SJSA1 (cell line): ENCODE data around the gene RBCK1. TPM values are rescaled to one million over a fixed set of nuclear protein-coding genes. Genes with fewer than 3 reads are reported as not detected.
A peak's percentile ranks its signal among the peaks of the same experiment; 100 is the strongest.

ENCODE experiments used
- DNase-seq, 2 experiments: peaks; one replicate each; pipeline ENCODE4 v3.0.0-alpha.2; 2015 to 2020; ENCODE audit warnings: low spot score in 2 of 2, low read depth in 1 of 2
- H3K27ac ChIP-seq: fragments of 250-450 bp; sonication (Bioruptor Pico); 2 replicates; pipeline ENCODE4 v1.5.1; 2020; ENCODE audit warnings: mild to moderate bottlenecking, moderate library complexity
- H3K27me3 ChIP-seq: fragments of 250-450 bp; sonication (Bioruptor Pico); replicated peaks from 2 replicates; pipeline ENCODE4 v1.5.1; 2020; ENCODE audit warnings: mild to moderate bottlenecking, moderate library complexity
- H3K36me3 ChIP-seq: fragments of 250-450 bp; sonication (Bioruptor Pico); 2 replicates; pipeline ENCODE4 v1.5.1; 2020; ENCODE audit warnings: mild to moderate bottlenecking
- H3K4me1 ChIP-seq: fragments of 250-450 bp; sonication (Bioruptor Pico); replicated peaks from 2 replicates; pipeline ENCODE4 v1.6.1; 2021; ENCODE audit warnings: mild to moderate bottlenecking
- H3K4me3 ChIP-seq: fragments of 250-450 bp; sonication (Bioruptor Pico); 2 replicates; pipeline ENCODE4 v1.5.1; 2020; ENCODE audit warnings: mild to moderate bottlenecking
- H3K9me3 ChIP-seq: fragments of 250-450 bp; sonication (Bioruptor Pico); replicated peaks from 2 replicates; pipeline ENCODE4 v1.5.1; 2020; ENCODE audit warnings: mild to moderate bottlenecking
- total RNA-seq: library from RNA; depleted of rRNA; stranded (reverse); fragments of >200 nt; shearing (Covaris generic); gene quantifications from 2 replicates; pipeline ENCODE4 v1.2.3, GENCODE V29; 2014

RBCK1 gene
- total RNA-seq, 1 experiment from 2014 or later: 78.4 TPM

- no peak for DNase-seq
- Histone ChIP-seq H3K4me1 (no peaks in the 10 kb centered on the region; the same call in 1 of the 2 replicates), H3K36me3 (peaks cover 47% of the 10 kb centered on the region), H3K27me3 (no peaks in the 10 kb centered on the region), H3K27ac (no peak overlapping the region), H3K4me3 (no peak overlapping the region), H3K9me3 (no peaks in the 10 kb centered on the region)
Measured at GRCh38 chr20:397432-398237, 10.5 kb upstream of the RBCK1 start.

DNA sequence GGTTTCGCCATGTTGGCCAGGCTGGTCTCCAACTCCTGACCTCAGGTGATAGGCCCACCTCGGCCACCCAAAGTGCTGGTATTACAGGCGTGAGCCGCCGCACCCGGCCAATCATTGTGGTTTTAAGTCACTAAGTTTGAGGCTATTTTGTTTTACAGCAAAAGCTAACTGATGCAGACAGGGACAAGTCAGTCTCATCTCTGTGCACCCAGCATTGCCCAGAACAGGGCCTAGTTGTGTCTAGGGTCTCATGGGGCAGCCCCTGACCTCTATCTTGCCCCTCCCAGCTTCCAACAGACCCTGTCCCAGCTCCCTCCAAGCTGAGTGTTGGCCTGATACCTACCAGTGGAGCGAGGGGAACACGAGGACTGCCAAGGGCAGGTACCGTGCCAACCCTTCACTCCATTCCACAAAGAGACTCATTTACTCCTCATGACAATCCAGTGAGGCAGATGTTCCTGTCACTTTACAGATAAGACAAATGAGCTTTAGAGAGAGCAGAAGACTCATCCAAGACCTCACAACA lies 8.9 kb upstream of the RBCK1 start:
- H3K4me1 ChIP-seq: no peaks in the 10 kb centered on the region; the same call in 1 of the 2 replicates
- H3K36me3 ChIP-seq: peaks cover 38% of the 10 kb centered on the region
- no peaks in the 10 kb centered on the region for H3K9me3 ChIP-seq
- H3K4me3 ChIP-seq: no peak overlapping the region
- no peak for DNase-seq
- H3K27ac ChIP-seq: no peak overlapping the region
- H3K27me3 ChIP-seq: no peaks in the 10 kb centered on the region

DNA sequence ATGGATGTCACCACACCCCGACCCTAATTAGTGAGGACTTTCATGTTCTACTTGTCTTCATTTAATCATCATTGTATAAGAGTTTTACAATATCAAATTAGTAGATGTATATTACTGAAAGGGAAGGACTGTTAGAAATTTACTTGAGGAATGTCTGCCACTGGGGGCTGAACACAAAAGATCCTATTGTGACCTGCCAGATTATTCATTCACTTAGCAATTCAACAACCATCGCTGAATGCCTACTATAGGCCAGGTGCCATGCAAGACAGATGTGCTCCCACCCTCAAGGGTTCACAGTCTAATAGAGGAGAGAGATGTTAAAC lies 8.0 kb upstream of the RBCK1 start:
- no peak overlapping the region for H3K4me3 ChIP-seq
- no peaks in the 10 kb centered on the region; the same call in 1 of the 2 replicates for H3K4me1 ChIP-seq
- no peaks in the 10 kb centered on the region for H3K9me3 ChIP-seq
- H3K27me3 ChIP-seq: no peaks in the 10 kb centered on the region
- H3K27ac ChIP-seq: no peak overlapping the region
- H3K36me3 ChIP-seq: peaks cover 29% of the 10 kb centered on the region
- no peak for DNase-seq

GRCh38 chr20:400454-401275 lies 7.4 kb upstream of the RBCK1 start:
- DNase-seq: no peak
- no peak overlapping the region for H3K4me3 ChIP-seq
- H3K4me1 ChIP-seq: no peaks in the 10 kb centered on the region; the same call in 1 of the 2 replicates
- H3K9me3 ChIP-seq: no peaks in the 10 kb centered on the region
- no peak overlapping the region for H3K27ac ChIP-seq
- H3K27me3 ChIP-seq: no peaks in the 10 kb centered on the region
- peaks cover 23% of the 10 kb centered on the region for H3K36me3 ChIP-seq

GRCh38 chr20:401682-402495 lies 6.2 kb upstream of the RBCK1 start:
- Histone ChIP-seq H3K36me3 (peaks cover 11% of the 10 kb centered on the region), H3K27me3 (no peaks in the 10 kb centered on the region), H3K4me1 (peaks cover 1% of the 10 kb centered on the region; the same call in 1 of the 2 replicates), H3K4me3 (no peak overlapping the region), H3K27ac (no peak overlapping the region), H3K9me3 (no peaks in the 10 kb centered on the region)
- DNase-seq: no peak

DNA sequence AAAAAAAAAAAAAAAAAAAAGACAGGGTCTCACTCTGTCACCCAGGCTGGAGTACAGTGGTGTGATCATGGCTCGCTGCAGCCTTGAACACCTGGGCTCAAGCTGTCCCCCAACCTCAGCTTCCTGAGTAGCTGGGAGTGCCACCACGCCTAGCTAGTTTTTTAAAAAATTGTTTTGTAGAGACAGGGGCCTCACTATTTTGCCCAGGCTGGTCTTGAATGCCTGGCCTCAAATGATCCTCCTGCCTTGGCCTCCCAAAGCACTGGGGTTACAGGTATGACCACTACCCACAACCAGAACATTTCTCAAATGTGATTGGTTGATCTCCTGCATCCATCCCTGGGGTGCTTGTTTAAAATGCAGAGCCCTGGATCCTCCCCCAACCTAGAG lies 5.6 kb upstream of the RBCK1 start:
- Histone ChIP-seq H3K27me3 (no peaks in the 10 kb centered on the region), H3K27ac (no peak overlapping the region), H3K4me1 (peaks cover 6% of the 10 kb centered on the region; the same call in 1 of the 2 replicates), H3K36me3 (peaks cover 5% of the 10 kb centered on the region; the same call in 1 of the 2 replicates), H3K9me3 (no peaks in the 10 kb centered on the region), H3K4me3 (no peak overlapping the region)
- no peak for DNase-seq

GRCh38 chr20:402898-403581 lies 5.1 kb upstream of the RBCK1 start:
- DNase-seq: no peak
- H3K27me3 ChIP-seq: no peaks in the 10 kb centered on the region
- no peaks in the 10 kb centered on the region for H3K9me3 ChIP-seq
- H3K27ac ChIP-seq: no peak overlapping the region
- H3K4me1 ChIP-seq: peaks cover 6% of the 10 kb centered on the region; the same call in 1 of the 2 replicates
- H3K4me3 ChIP-seq: no peak overlapping the region
- H3K36me3 ChIP-seq: peaks cover 1% of the 10 kb centered on the region

GRCh38 chr20:403582-403957 lies 4.5 kb upstream of the RBCK1 start:
- Histone ChIP-seq H3K4me1 (peaks cover 6% of the 10 kb centered on the region; the same call in 1 of the 2 replicates), H3K27ac (no peak overlapping the region), H3K36me3 (peaks cover 6% of the 10 kb centered on the region), H3K4me3 (no peak overlapping the region), H3K9me3 (no peaks in the 10 kb centered on the region), H3K27me3 (no peaks in the 10 kb centered on the region)
- no peak for DNase-seq

GRCh38 chr20:404088-404487 lies 4.0 kb upstream of the RBCK1 start:
- no peaks in the 10 kb centered on the region for H3K27me3 ChIP-seq
- H3K9me3 ChIP-seq: no peaks in the 10 kb centered on the region
- no peak overlapping the region for H3K27ac ChIP-seq
- DNase-seq: no peak
- no peak overlapping the region for H3K4me3 ChIP-seq
- peaks cover 6% of the 10 kb centered on the region for H3K4me1 ChIP-seq
- H3K36me3 ChIP-seq: peaks cover 9% of the 10 kb centered on the region

GRCh38 chr20:406200-407132 lies 1.6 kb upstream of the RBCK1 start:
- no peak overlapping the region for H3K4me3 ChIP-seq
- no peak for DNase-seq
- H3K27me3 ChIP-seq: no peaks in the 10 kb centered on the region
- no peak overlapping the region for H3K27ac ChIP-seq
- H3K9me3 ChIP-seq: no peaks in the 10 kb centered on the region
- peaks cover 29% of the 10 kb centered on the region for H3K36me3 ChIP-seq
- H3K4me1 ChIP-seq: peaks cover 14% of the 10 kb centered on the region

DNA sequence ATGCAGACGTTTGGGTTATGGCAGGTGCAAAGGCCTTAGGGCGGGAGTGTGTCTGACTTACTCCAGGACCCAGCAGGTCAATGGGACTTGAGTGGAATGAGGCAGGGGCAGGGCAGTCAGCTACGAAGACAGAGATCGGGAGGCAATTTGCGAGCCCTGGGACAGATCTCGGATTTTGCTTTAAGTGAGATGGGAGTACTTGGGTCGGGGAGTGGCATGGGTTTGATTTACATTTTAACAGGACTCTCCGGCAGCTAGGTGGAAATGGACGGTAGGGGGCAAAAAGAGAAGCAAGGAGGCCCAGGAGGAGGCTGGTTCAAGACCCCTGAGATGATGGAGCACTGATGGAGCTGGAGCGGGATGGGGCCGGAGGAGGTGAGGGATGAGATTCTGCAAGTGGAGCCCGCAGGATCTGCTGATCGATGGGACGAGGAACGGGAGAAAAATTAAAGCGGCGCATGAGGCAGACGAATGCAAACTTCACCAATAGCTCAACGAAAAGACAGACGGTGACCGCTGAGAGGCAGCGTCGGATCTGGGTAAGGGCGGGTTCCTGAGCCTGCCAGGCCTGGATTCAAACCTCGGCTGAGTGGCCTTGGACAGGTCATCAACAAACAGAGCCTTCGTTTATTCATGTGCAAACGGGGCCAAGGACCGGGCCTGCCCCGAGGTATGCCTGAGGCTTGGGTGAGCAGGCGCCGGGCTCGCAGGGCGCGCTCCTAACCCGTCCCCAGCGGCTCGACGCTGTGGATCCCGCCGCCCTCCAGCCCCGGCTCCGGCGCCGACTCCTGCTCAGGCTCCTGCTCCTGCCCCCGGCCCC lies 756 bp upstream of the RBCK1 start:
- DNase-seq: peak; percentile 83 to 86
- H3K36me3 ChIP-seq: peaks cover 35% of the 10 kb centered on the region
- H3K9me3 ChIP-seq: no peaks in the 10 kb centered on the region

More for the DNA sequence above, 756 bp upstream of the RBCK1 start:
- no peaks in the 10 kb centered on the region for H3K27me3 ChIP-seq
- no peak overlapping the region for H3K27ac ChIP-seq
- H3K4me3 ChIP-seq: peak overlapping the region; percentile 91
- H3K4me1 ChIP-seq: peaks cover 14% of the 10 kb centered on the region
